SK-N-SH (cell line): ENCODE results near the gene ZNF814. TPM values are rescaled to one million over a fixed set of nuclear protein-coding genes. Genes with fewer than 3 reads are reported as not detected.

Experiments
- CTCF ChIA-PET: fragments of 300-600, 350-600 bp; formaldehyde crosslinking; extraction: SDS; loops from one replicate; lab custom pipeline; 2021; lab: Yijun Ruan, JAX
- POLR2A ChIA-PET: fragments of 350-600 bp; sonication (Branson Sonifier 250); formaldehyde crosslinking; extraction: SDS; loops from one replicate; lab custom pipeline; 2020; ENCODE audit warnings: antibody characterized with exemption, inconsistent platforms; lab: Yijun Ruan, JAX
- DNase-seq: peaks from one replicate; pipeline ENCODE4 v3.0.0; 2012
- H2AFZ ChIP-seq: fragments of 200-600 bp; sonication (generic); 2 replicates; pipeline ENCODE4 v1.8.1; 2016; ENCODE audit warnings: antibody characterized with exemption, mild to moderate bottlenecking, low read depth
- H3F3A ChIP-seq: fragments of 200-600 bp; sonication (generic); replicated peaks from 2 replicates; pipeline ENCODE3; 2016; ENCODE audit warnings: antibody characterized with exemption, mild to moderate bottlenecking; ENCODE audit not compliant: insufficient read depth
- H3K27ac ChIP-seq, 2 experiments: fragments of 200-500 bp in 1 of 2; fragments of 200-600 bp in 1 of 2; sonication (Bioruptor generic) in 1 of 2; sonication (generic), shearing (Covaris generic) in 1 of 2; 2 replicates each; pipeline versions ENCODE4 v1.5.1 to v1.6.1; 2014 to 2016; ENCODE audit warnings: low read depth in 2 of 2, inconsistent platforms in 1 of 2, low read length in 1 of 2, mild to moderate bottlenecking in 1 of 2, mixed read lengths in 1 of 2
- H3K27me3 ChIP-seq: fragments of 200-600 bp; sonication (generic), shearing (Covaris generic); 2 replicates; pipeline ENCODE4 v1.6.1; 2016; ENCODE audit warnings: mixed run types; ENCODE audit not compliant: insufficient read depth
- H3K36me3 ChIP-seq, 2 experiments: fragments of 200-500 bp in 1 of 2; fragments of 200-600 bp in 1 of 2; sonication (Bioruptor generic) in 1 of 2; sonication (generic) in 1 of 2; replicated peaks in 1 of 2; 2 replicates each; pipeline versions ENCODE3 to v1.5.1; 2014 to 2016; ENCODE audit warnings: low read length in 1 of 2, mild to moderate bottlenecking in 1 of 2; ENCODE audit not compliant: insufficient read depth in 2 of 2, control insufficient read depth in 1 of 2
- H3K4me1 ChIP-seq, 2 experiments: fragments of 200-500 bp in 1 of 2; fragments of 200-600 bp in 1 of 2; sonication (Bioruptor generic) in 1 of 2; sonication (generic), shearing (Covaris generic) in 1 of 2; 2 replicates each; pipeline versions ENCODE4 v1.5.1 to v1.6.1; 2014 to 2016; ENCODE audit warnings: low read depth in 1 of 2, low read length in 1 of 2, mixed run types in 1 of 2; ENCODE audit not compliant: insufficient read depth in 2 of 2, control insufficient read depth in 1 of 2
- H3K4me2 ChIP-seq: fragments of 200-600 bp; sonication (generic), shearing (Covaris generic); 2 replicates; pipeline ENCODE4 v1.6.1; 2017; ENCODE audit warnings: mixed run types
- H3K4me3 ChIP-seq, 2 experiments: fragments of 200-500 bp in 1 of 2; fragments of 200-600 bp in 1 of 2; sonication (Bioruptor generic) in 1 of 2; sonication (generic), shearing (Covaris generic) in 1 of 2; 2 replicates each; pipeline versions ENCODE4 v1.5.1 to v1.8.1; 2014 to 2016; ENCODE audit warnings: low read depth in 2 of 2, inconsistent platforms in 1 of 2, low read length in 1 of 2, mild to moderate bottlenecking in 1 of 2, mixed read lengths in 1 of 2, moderate library complexity in 1 of 2
- H3K79me2 ChIP-seq: fragments of 200-600 bp; sonication (generic); 2 replicates; pipeline ENCODE4 v1.8.1; 2017; ENCODE audit warnings: mild to moderate bottlenecking; ENCODE audit not compliant: insufficient read depth
- H3K9ac ChIP-seq: fragments of 200-600 bp; sonication (generic); 2 replicates; pipeline ENCODE4 v1.6.1; 2017; ENCODE audit warnings: mixed run types
- H3K9me2 ChIP-seq: fragments of 200-600 bp; sonication (generic); 2 replicates; pipeline ENCODE4 v1.6.1; 2017; ENCODE audit warnings: mixed run types
- H3K9me3 ChIP-seq: fragments of 200-600 bp; sonication (generic); 2 replicates; pipeline ENCODE4 v1.6.1; 2017; ENCODE audit warnings: mixed run types, mild to moderate bottlenecking, moderate library complexity
- H4K20me1 ChIP-seq: fragments of 200-600 bp; sonication (generic); 2 replicates; pipeline ENCODE4 v1.6.1; 2017; ENCODE audit warnings: mild to moderate bottlenecking, mixed run types; ENCODE audit not compliant: insufficient read depth
- CHD2 ChIP-seq: fragments of 150-350 bp; IDR thresholded peaks from 2 replicates; pipeline ENCODE4 v1.6.1; 2018; ENCODE audit warnings: low read length; ENCODE audit not compliant: partially characterized antibody
- ELF1 ChIP-seq: IDR thresholded peaks from 2 replicates; pipeline ENCODE4 v1.4.0; 2012
- NRF1 ChIP-seq: IDR thresholded peaks from 2 replicates; pipeline ENCODE4 v1.6.1; 2012; ENCODE audit warnings: low read depth, mild to moderate bottlenecking, low read length
- POLR2AphosphoS5 ChIP-seq: IDR thresholded peaks from 2 replicates; pipeline ENCODE4 v1.6.1; 2012; ENCODE audit warnings: low read depth, low read length
- RAD21 ChIP-seq: IDR thresholded peaks from 2 replicates; pipeline ENCODE4 v1.6.1; 2012; ENCODE audit warnings: mild to moderate bottlenecking, low read length
- RCOR1 ChIP-seq: fragments of 150-350 bp; IDR thresholded peaks from 2 replicates; pipeline ENCODE4 v1.6.1; 2017; ENCODE audit warnings: antibody characterized with exemption, low read length
- SMC3 ChIP-seq: IDR thresholded peaks from 2 replicates; pipeline ENCODE4 v1.6.1; 2012; ENCODE audit warnings: low read depth, low read length, improper control_type of control experiment
- TEAD4 ChIP-seq: IDR thresholded peaks from 2 replicates; pipeline ENCODE4 v1.4.0; 2012; ENCODE audit warnings: mild to moderate bottlenecking, borderline replicate concordance; ENCODE audit not compliant: insufficient read depth
- YY1 ChIP-seq: IDR thresholded peaks from 2 replicates; pipeline ENCODE4 v1.4.0; 2012; ENCODE audit warnings: low read depth, mild to moderate bottlenecking
- WGBS: methylation state at CpG from one replicate; pipeline ENCODE4 v1.1.6; 2017; ENCODE audit warnings: low lambda C conversion rate; 5-methylcytosine and 5-hydroxymethylcytosine counted together
- polyA plus RNA-seq, 3 experiments: library from polyadenylated mRNA; depleted of rRNA; stranded (reverse); fragments of >200 nt; gene quantifications; 2 replicates each; pipeline ENCODE4 v1.2.3, GENCODE V29; 2012
- TF ChIP-seq, protein P1 (sequence below): IDR thresholded peaks from 2 replicates; pipeline ENCODE4; 2012
- TF ChIP-seq, protein P2 (sequence below): IDR thresholded peaks from 2 replicates; pipeline ENCODE4 v1.4.0; 2012; ENCODE audit warnings: low read depth, borderline replicate concordance
- TF ChIP-seq, protein P3 (sequence below): fragments of 200-600 bp; sonication (generic); IDR thresholded peaks from 2 replicates; pipeline ENCODE4 v1.6.1; 2017; ENCODE audit warnings: antibody characterized with exemption, mild to moderate bottlenecking, moderate library complexity
- TF ChIP-seq, protein P4 (sequence below): IDR thresholded peaks from 2 replicates; pipeline ENCODE4 v1.4.0; 2012; ENCODE audit warnings: low read depth

ZNF814 gene
- polyA plus RNA-seq, 1 of the 3 experiments (the other 2 are of a cell fraction): 4.3 TPM

DNA sequence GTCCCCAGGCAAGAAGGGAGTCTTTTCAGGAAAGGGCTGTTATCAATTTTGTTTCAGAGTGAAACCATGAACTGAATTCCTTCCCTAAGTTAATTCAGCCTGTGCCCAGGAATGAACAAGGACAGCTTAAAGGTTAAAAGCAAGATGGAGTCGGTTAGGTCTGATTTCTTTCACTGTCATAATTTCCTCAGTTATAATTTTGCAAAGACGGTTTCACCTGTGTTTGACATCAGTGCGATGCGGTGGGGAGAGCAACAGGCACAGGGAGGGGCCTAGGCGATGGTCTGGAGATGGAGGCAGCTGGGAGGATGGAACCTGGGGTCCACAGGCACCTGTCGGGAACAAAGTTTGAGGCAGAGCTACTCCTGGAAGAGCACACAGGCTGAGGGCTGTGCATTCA is 68.2 kb downstream of the ZNF814 start:
- no peak for TF ChIP-seq RAD21
- no peak for TF ChIP-seq NRF1
- TF ChIP-seq YY1: no peak
- no peak for TF ChIP-seq RCOR1
- TF ChIP-seq, protein P1, sequence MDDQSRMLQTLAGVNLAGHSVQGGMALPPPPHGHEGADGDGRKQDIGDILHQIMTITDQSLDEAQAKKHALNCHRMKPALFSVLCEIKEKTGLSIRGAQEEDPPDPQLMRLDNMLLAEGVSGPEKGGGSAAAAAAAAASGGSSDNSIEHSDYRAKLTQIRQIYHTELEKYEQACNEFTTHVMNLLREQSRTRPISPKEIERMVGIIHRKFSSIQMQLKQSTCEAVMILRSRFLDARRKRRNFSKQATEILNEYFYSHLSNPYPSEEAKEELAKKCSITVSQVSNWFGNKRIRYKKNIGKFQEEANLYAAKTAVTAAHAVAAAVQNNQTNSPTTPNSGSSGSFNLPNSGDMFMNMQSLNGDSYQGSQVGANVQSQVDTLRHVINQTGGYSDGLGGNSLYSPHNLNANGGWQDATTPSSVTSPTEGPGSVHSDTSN: no peak
- TF ChIP-seq, protein P2, sequence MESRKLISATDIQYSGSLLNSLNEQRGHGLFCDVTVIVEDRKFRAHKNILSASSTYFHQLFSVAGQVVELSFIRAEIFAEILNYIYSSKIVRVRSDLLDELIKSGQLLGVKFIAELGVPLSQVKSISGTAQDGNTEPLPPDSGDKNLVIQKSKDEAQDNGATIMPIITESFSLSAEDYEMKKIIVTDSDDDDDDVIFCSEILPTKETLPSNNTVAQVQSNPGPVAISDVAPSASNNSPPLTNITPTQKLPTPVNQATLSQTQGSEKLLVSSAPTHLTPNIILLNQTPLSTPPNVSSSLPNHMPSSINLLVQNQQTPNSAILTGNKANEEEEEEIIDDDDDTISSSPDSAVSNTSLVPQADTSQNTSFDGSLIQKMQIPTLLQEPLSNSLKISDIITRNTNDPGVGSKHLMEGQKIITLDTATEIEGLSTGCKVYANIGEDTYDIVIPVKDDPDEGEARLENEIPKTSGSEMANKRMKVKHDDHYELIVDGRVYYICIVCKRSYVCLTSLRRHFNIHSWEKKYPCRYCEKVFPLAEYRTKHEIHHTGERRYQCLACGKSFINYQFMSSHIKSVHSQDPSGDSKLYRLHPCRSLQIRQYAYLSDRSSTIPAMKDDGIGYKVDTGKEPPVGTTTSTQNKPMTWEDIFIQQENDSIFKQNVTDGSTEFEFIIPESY: no peak
- no peak for TF ChIP-seq SMC3
- no peak for TF ChIP-seq CHD2
- TF ChIP-seq, protein P3, sequence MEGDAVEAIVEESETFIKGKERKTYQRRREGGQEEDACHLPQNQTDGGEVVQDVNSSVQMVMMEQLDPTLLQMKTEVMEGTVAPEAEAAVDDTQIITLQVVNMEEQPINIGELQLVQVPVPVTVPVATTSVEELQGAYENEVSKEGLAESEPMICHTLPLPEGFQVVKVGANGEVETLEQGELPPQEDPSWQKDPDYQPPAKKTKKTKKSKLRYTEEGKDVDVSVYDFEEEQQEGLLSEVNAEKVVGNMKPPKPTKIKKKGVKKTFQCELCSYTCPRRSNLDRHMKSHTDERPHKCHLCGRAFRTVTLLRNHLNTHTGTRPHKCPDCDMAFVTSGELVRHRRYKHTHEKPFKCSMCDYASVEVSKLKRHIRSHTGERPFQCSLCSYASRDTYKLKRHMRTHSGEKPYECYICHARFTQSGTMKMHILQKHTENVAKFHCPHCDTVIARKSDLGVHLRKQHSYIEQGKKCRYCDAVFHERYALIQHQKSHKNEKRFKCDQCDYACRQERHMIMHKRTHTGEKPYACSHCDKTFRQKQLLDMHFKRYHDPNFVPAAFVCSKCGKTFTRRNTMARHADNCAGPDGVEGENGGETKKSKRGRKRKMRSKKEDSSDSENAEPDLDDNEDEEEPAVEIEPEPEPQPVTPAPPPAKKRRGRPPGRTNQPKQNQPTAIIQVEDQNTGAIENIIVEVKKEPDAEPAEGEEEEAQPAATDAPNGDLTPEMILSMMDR: no peak
- TF ChIP-seq, protein P4, sequence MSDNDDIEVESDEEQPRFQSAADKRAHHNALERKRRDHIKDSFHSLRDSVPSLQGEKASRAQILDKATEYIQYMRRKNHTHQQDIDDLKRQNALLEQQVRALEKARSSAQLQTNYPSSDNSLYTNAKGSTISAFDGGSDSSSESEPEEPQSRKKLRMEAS: no peak
- no peak for TF ChIP-seq TEAD4
- TF ChIP-seq ELF1: no peak
- no peak for TF ChIP-seq POLR2AphosphoS5
- Histone ChIP-seq H3K36me3 (peaks cover 0 to 7% of the 10 kb centered on the region in 2 experiments), H3F3A (no peaks in the 10 kb centered on the region), H4K20me1 (0 out of 2 replicates have a peak, but pooled peaks cover 3% of the 10 kb centered on the region), H3K9me2 (no peaks in the 10 kb centered on the region), H3K27ac (no peak overlapping the region), H3K27me3 (no peaks in the 10 kb centered on the region), H3K79me2 (peaks cover 63% of the 10 kb centered on the region), H2AFZ (no peak overlapping the region), H3K4me2 (peak overlapping the region; percentile 88), H3K4me3 (peak overlapping the region; percentile 92 to 98), H3K4me1 (peaks cover 0 to 6% of the 10 kb centered on the region in 2 experiments; a peak in 2 of 4 replicates), H3K9ac (peak overlapping the region; percentile 91), H3K9me3 (no peaks in the 10 kb centered on the region)
- ChIA-PET CTCF (interaction anchor here (1.0 to 1.8 kb wide), 2 partner anchors 9 to 335 kb away, joined by 5 read pairs; partner anchors contain the start of gene ZNF587B), POLR2A (no interaction called here)
- no peak for DNase-seq
- 52% methylated on average over 6 of the region's 6 CpGs for WGBS
